HepG2 (cell line): ENCODE data around the gene LMAN2L. TPM values are rescaled to one million over a fixed set of nuclear protein-coding genes. Genes with fewer than 3 reads are reported as not detected.
A peak's percentile ranks its signal among the peaks of the same experiment; 100 is the strongest.

Experiments used
- ATAC-seq: fragments of 200-7000 bp; cut with Tn5 transposase; 3 replicates; pipeline ENCODE4 v1.9.1; 2020; ENCODE audit warnings: mild to moderate bottlenecking, moderate library complexity
- BruUV-seq: library from RNA; stranded (reverse); fragments of 400-500 nt; replicated peaks from 2 replicates; lab custom pipeline; 2021; lab: Mats Ljungman, UMichigan
- CTCF ChIA-PET: fragments of 300-600 bp; formaldehyde crosslinking; extraction: SDS; loops from one replicate; lab custom pipeline; 2021; ENCODE audit warnings: low total read pairs, inconsistent platforms, low intra/inter-chr PET ratio; lab: Yijun Ruan, JAX
- POLR2A ChIA-PET: fragments of 350-600 bp; sonication (Branson Sonifier 250); formaldehyde crosslinking; loops from one replicate; lab custom pipeline; 2020; ENCODE audit warnings: antibody characterized with exemption, inconsistent platforms; lab: Yijun Ruan, JAX
- DNase-seq: peaks from one replicate; pipeline ENCODE4 v3.0.0-alpha.2; 2015; ENCODE audit warnings: low spot score
- FAIRE-seq: peaks from 3 replicates; lab custom pipeline; 2011; peaks lifted over from hg19 to GRCh38; lab: Jason Lieb, UNC
- H2AFZ ChIP-seq: one replicate; pipeline ENCODE4 v1.6.1; 2011; ENCODE audit warnings: low read length, inconsistent platforms
- H3K27ac ChIP-seq: fragments of 300-600 bp; 3 replicates; pipeline ENCODE4 v1.8.0; 2011; ENCODE audit warnings: mixed run types, mild to moderate bottlenecking, mixed read lengths, low read length, inconsistent platforms; ENCODE audit not compliant: insufficient read depth; ENCODE audit errors: extremely low read length
- H3K27me3 ChIP-seq, 2 experiments: fragments of 200-600 bp in 1 of 2; 2 replicates in 1 of 2; 3 replicates in 1 of 2; pipeline versions ENCODE4 v1.6.0 to v1.8.0; 2011; ENCODE audit warnings: low read length in 2 of 2, mild to moderate bottlenecking in 2 of 2, moderate library complexity in 2 of 2, inconsistent platforms in 1 of 2; ENCODE audit not compliant: insufficient read depth in 2 of 2, control insufficient read depth in 1 of 2
- H3K36me3 ChIP-seq, 2 experiments: fragments of 200-600 bp in 1 of 2; replicated peaks in 1 of 2; 2 replicates in 1 of 2; 3 replicates in 1 of 2; pipeline versions ENCODE4 v1.5.1 to v1.8.0; 2011; ENCODE audit warnings: low read length in 2 of 2, inconsistent platforms in 1 of 2; ENCODE audit not compliant: insufficient read depth in 2 of 2, control insufficient read depth in 1 of 2
- H3K4me1 ChIP-seq: 2 replicates; pipeline ENCODE4 v1.5.1; 2012; ENCODE audit warnings: low read length, inconsistent platforms; ENCODE audit not compliant: insufficient read depth
- H3K4me2 ChIP-seq: 2 replicates; pipeline ENCODE4 v1.6.0; 2011; ENCODE audit warnings: low read depth, low read length, inconsistent platforms
- H3K4me3 ChIP-seq, 3 experiments: fragments of 200-600 bp in 1 of 3; sonication (generic), shearing (Covaris generic) in 1 of 3; replicated peaks in 1 of 3; 2 replicates each; pipeline ENCODE4 v1.5.1; 2011 to 2016; ENCODE audit warnings: low read length in 3 of 3, inconsistent platforms in 2 of 3, low read depth in 2 of 3, mild to moderate bottlenecking in 2 of 3, control low read depth in 1 of 3, mixed read lengths in 1 of 3; ENCODE audit not compliant: insufficient read depth in 1 of 3
- H3K79me2 ChIP-seq: one replicate; pipeline ENCODE4 v1.6.1; 2011; ENCODE audit warnings: low read length, inconsistent platforms; ENCODE audit not compliant: insufficient read depth
- H3K9ac ChIP-seq: 2 replicates; pipeline ENCODE4 v1.6.0; 2011; ENCODE audit warnings: mild to moderate bottlenecking, low read depth, low read length, inconsistent platforms; ENCODE audit not compliant: insufficient read depth
- H3K9me3 ChIP-seq: 2 replicates; pipeline ENCODE4 v1.5.1; 2012; ENCODE audit warnings: mild to moderate bottlenecking, low read length
- H4K20me1 ChIP-seq: 2 replicates; pipeline ENCODE4 v1.6.0; 2011; ENCODE audit warnings: inconsistent platforms, mild to moderate bottlenecking, low read length, moderate library complexity; ENCODE audit not compliant: insufficient read depth
- ERF ChIP-seq: IDR thresholded peaks from 2 replicates; pipeline ENCODE4 v1.6.1; 2018; ENCODE audit warnings: missing biosample characterization, missing genetic modification reagents
- FOSL2 ChIP-seq: sonication (generic); formaldehyde crosslinking; IDR thresholded peaks from 2 replicates; pipeline ENCODE4 v1.4.0; 2020; ENCODE audit warnings: missing genetic modification reagents
- FOXA3 ChIP-seq: IDR thresholded peaks from 2 replicates; pipeline ENCODE4 v1.6.1; 2016; ENCODE audit warnings: missing genetic modification reagents, missing compliant biosample characterization
- KDM2A ChIP-seq: sonication (generic); formaldehyde crosslinking; IDR thresholded peaks from 2 replicates; pipeline ENCODE4 v1.4.0; 2020; ENCODE audit warnings: low read depth, missing genetic modification reagents, borderline replicate concordance
- NCOR1 ChIP-seq: fragments of 200-600 bp; sonication (generic); IDR thresholded peaks from 2 replicates; pipeline ENCODE4 v1.7.0; 2017; ENCODE audit warnings: antibody characterized with exemption, low read length, borderline replicate concordance
- NFKBIZ ChIP-seq: IDR thresholded peaks from 2 replicates; pipeline ENCODE4 v1.6.1; 2018; ENCODE audit warnings: missing genetic modification reagents, missing compliant biosample characterization
- SATB2 ChIP-seq: sonication (generic); formaldehyde crosslinking; IDR thresholded peaks from 2 replicates; pipeline ENCODE4 v1.5.0; 2020; ENCODE audit warnings: missing genetic modification reagents
- ZBED4 ChIP-seq: sonication (generic); formaldehyde crosslinking; IDR thresholded peaks from 2 replicates; pipeline ENCODE4 v1.4.0; 2020; ENCODE audit warnings: missing genetic modification reagents, borderline replicate concordance
- ZFP62 ChIP-seq: sonication (generic); formaldehyde crosslinking; IDR thresholded peaks from 2 replicates; pipeline ENCODE4 v1.4.0; 2020; ENCODE audit warnings: missing genetic modification reagents
- ZKSCAN1 ChIP-seq: fragments of 150-350 bp; IDR thresholded peaks from 2 replicates; pipeline ENCODE4 v1.6.1; 2014; ENCODE audit warnings: low read length
- ZMYM3 ChIP-seq: sonication (generic); formaldehyde crosslinking; IDR thresholded peaks from 2 replicates; pipeline ENCODE4 v1.5.1; 2020; ENCODE audit warnings: mild to moderate bottlenecking, missing genetic modification reagents
- ZNF138 ChIP-seq: sonication (generic); formaldehyde crosslinking; IDR thresholded peaks from 2 replicates; pipeline ENCODE4 v1.5.0; 2020; ENCODE audit warnings: mild to moderate bottlenecking, low read depth, missing genetic modification reagents
- ZNF552 ChIP-seq: sonication (generic); formaldehyde crosslinking; IDR thresholded peaks from 2 replicates; pipeline ENCODE4 v1.9.0; 2022; ENCODE audit warnings: missing genetic modification reagents, mild to moderate bottlenecking, borderline replicate concordance
- WGBS: methylation state at CpG from one replicate; pipeline ENCODE4 v1.1.6; 2017; ENCODE audit warnings: low lambda C conversion rate; 5-methylcytosine and 5-hydroxymethylcytosine counted together
- in situ Hi-C: cut with HindIII; loops from 2 replicates; pipeline ENCODE4 v1.10.0; 2017; ENCODE audit warnings: low pct_unique_long_range_greater_than_20kb; ENCODE audit not compliant: extremely low pct_ligation_motif_present
- intact Hi-C: fragments of 100-400 bp; cut with micrococcal nuclease; formaldehyde crosslinking; loops from one replicate; pipeline ENCODE4 v1.10.0; 2022; ENCODE audit not compliant: unreplicated experiment
- polyA plus RNA-seq, 8 experiments: library from polyadenylated mRNA; depleted of rRNA in 3 of 8; stranded (reverse) in 7 of 8; unstranded in 1 of 8; fragments of >200 nt; fragmentation: Illumina TruSeq in 4 of 8; extraction: Trizol in 4 of 8; gene quantifications; 2 replicates each; pipeline versions ENCODE4 v1.2.1 to v1.2.3, GENCODE V29; 2011 to 2016; ENCODE audit warnings: low read depth in 4 of 8, missing spikeins in 1 of 8, mixed read lengths in 1 of 8; ENCODE audit not compliant: insufficient read depth in 1 of 8
- total RNA-seq, 5 experiments: library from RNA; depleted of rRNA; stranded (reverse); fragments of >200 nt; fragmentation: Illumina TruSeq; extraction: Trizol; gene quantifications; 2 replicates each; pipeline ENCODE4 v1.2.3, GENCODE V29; 2016; ENCODE audit warnings: low read depth in 1 of 5
- TF ChIP-seq, protein P1 (sequence below): sonication (generic); formaldehyde crosslinking; IDR thresholded peaks from 2 replicates; pipeline ENCODE4 v1.5.0; 2020; ENCODE audit warnings: mild to moderate bottlenecking, missing genetic modification reagents

The LMAN2L gene
- total and polyA plus RNA-seq, 2 of the 13 experiments (the other 11 are each of a cell fraction or from before 2014, with no cell fraction given): 39.1 to 57.9 TPM

GRCh38 chr2:96751800-96752199, 11.9 kb upstream of the LMAN2L start:
- Histone ChIP-seq H3K4me3 (no peak overlapping the region), H3K4me1 (peaks cover 16% of the 10 kb centered on the region), H3K36me3 (no peaks in the 10 kb centered on the region), H3K27me3 (peaks cover 3 to 9% of the 10 kb centered on the region in 2 experiments; a peak in 2 of 5 replicates), H2AFZ (no peak overlapping the region), H3K27ac (no peak overlapping the region), H3K4me2 (no peak overlapping the region), H4K20me1 (no peaks in the 10 kb centered on the region), H3K9me3 (no peaks in the 10 kb centered on the region), H3K79me2 (no peaks in the 10 kb centered on the region), H3K9ac (no peak overlapping the region)
- CTCF ChIA-PET: no interaction called here
- DNase-seq: no peak
- in situ Hi-C loops: no loop called here
- no peak for ATAC-seq
- no peak for FAIRE-seq
- no TSS peak for BruUV-seq
- POLR2A ChIA-PET: no interaction called here
- TF ChIP-seq ZMYM3 (CRISPR knock-in tag): peak; percentile 18; the same call in 1 of the 2 replicates
- TF ChIP-seq, protein P1, sequence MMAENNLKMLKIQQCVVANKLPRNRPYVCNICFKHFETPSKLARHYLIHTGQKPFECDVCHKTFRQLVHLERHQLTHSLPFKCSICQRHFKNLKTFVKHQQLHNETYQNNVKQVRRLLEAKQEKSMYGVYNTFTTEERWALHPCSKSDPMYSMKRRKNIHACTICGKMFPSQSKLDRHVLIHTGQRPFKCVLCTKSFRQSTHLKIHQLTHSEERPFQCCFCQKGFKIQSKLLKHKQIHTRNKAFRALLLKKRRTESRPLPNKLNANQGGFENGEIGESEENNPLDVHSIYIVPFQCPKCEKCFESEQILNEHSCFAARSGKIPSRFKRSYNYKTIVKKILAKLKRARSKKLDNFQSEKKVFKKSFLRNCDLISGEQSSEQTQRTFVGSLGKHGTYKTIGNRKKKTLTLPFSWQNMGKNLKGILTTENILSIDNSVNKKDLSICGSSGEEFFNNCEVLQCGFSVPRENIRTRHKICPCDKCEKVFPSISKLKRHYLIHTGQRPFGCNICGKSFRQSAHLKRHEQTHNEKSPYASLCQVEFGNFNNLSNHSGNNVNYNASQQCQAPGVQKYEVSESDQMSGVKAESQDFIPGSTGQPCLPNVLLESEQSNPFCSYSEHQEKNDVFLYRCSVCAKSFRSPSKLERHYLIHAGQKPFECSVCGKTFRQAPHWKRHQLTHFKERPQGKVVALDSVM (CRISPR knock-in tag): 0 out of 2 replicates have a peak, but pooled peaks have one; percentile 14
- TF ChIP-seq ZFP62: no peak
- TF ChIP-seq ERF: no peak
- TF ChIP-seq ZNF138 (CRISPR knock-in tag): no peak
- TF ChIP-seq FOXA3 (CRISPR knock-in tag): no peak
- peak; percentile 33; the same call in 1 of the 2 replicates for TF ChIP-seq FOSL2
- no peak for TF ChIP-seq ZKSCAN1
- TF ChIP-seq NFKBIZ (CRISPR knock-in tag): no peak
- no peak for TF ChIP-seq KDM2A (CRISPR knock-in tag)
- no peak for TF ChIP-seq ZNF552
- no peak for TF ChIP-seq NCOR1
- no peak for TF ChIP-seq SATB2 (CRISPR knock-in tag)
- no peak for TF ChIP-seq ZBED4
- 28% methylated on average over 9 of the region's 9 CpGs for WGBS
- intact Hi-C loops: no loop called here
